SJCRH30 (cell line): Measurements from ENCODE around the gene STAT3. TPM values are rescaled to one million over a fixed set of nuclear protein-coding genes. Genes with fewer than 3 reads are reported as not detected.

Experiments
- DNase-seq, 2 experiments: peaks; one replicate each; pipeline ENCODE4 v3.0.0-alpha.2; 2015 to 2020
- H3K27ac ChIP-seq: fragments of 250-450 bp; sonication (Bioruptor Pico); 2 replicates; pipeline ENCODE4 v1.5.1; 2020; ENCODE audit warnings: mild to moderate bottlenecking, moderate library complexity
- H3K27me3 ChIP-seq: fragments of 250-450 bp; sonication (Bioruptor Pico); 2 replicates; pipeline ENCODE4 v1.5.1; 2020; ENCODE audit warnings: mild to moderate bottlenecking, moderate library complexity
- H3K36me3 ChIP-seq: fragments of 250-450 bp; sonication (Bioruptor Pico); 2 replicates; pipeline ENCODE4 v1.5.1; 2020; ENCODE audit warnings: mild to moderate bottlenecking, moderate library complexity
- H3K4me1 ChIP-seq: fragments of 250-450 bp; sonication (Bioruptor Pico); 2 replicates; pipeline ENCODE4 v1.5.1; 2020; ENCODE audit warnings: mild to moderate bottlenecking, moderate library complexity
- H3K4me3 ChIP-seq: fragments of 250-450 bp; sonication (Bioruptor Pico); 2 replicates; pipeline ENCODE4 v1.5.1; 2020; ENCODE audit warnings: mild to moderate bottlenecking, moderate library complexity
- H3K9me3 ChIP-seq: fragments of 250-450 bp; sonication (Bioruptor Pico); replicated peaks from 2 replicates; pipeline ENCODE4 v1.5.1; 2020; ENCODE audit warnings: mild to moderate bottlenecking, moderate library complexity
- total RNA-seq: library from RNA; depleted of rRNA; stranded (reverse); fragments of >200 nt; shearing (Covaris generic); gene quantifications from 2 replicates; pipeline ENCODE4 v1.2.3, GENCODE V29; 2014

STAT3 gene
- total RNA-seq, 1 experiment from 2014 or later = 113 TPM

DNA sequence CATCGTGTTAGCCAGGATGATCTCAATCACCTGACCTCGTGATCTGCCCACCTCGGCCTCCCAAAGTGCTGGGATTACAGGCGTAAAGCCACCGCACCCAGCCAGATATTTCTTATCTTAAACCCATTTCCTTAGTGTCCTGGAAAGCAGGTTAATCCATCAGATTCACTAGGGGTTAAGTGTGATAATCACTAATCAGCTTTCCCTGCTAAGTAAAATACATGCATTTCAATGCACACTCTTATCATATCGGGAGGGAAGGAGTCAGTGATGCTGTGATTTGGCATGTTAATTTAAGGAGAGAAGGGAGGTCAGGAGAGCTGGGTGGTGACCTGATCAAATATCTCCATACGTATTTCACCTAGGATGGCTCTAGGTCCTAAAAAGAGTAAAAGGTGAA, 29.1 kb downstream of the STAT3 start:
- Histone ChIP-seq H3K4me1 (no peaks in the 10 kb centered on the region), H3K27ac (no peak overlapping the region)
- DNase-seq = no peak

GRCh38 chr17:42358434-42358833, 29.8 kb downstream of the STAT3 start:
- Histone ChIP-seq H3K9me3 (0 out of 2 replicates have a peak, but pooled peaks cover 5% of the 10 kb centered on the region), H3K27me3 (no peaks in the 10 kb centered on the region), H3K4me1 (no peaks in the 10 kb centered on the region), H3K36me3 (no peaks in the 10 kb centered on the region), H3K27ac (no peak overlapping the region), H3K4me3 (no peak overlapping the region)
- DNase-seq = no peak

More for the DNA sequence above, 29.1 kb downstream of the STAT3 start:
- H3K36me3 ChIP-seq = no peaks in the 10 kb centered on the region
- 0 out of 2 replicates have a peak, but pooled peaks cover 5% of the 10 kb centered on the region for H3K9me3 ChIP-seq
- no peak overlapping the region for H3K4me3 ChIP-seq
- H3K27me3 ChIP-seq = no peaks in the 10 kb centered on the region

DNA sequence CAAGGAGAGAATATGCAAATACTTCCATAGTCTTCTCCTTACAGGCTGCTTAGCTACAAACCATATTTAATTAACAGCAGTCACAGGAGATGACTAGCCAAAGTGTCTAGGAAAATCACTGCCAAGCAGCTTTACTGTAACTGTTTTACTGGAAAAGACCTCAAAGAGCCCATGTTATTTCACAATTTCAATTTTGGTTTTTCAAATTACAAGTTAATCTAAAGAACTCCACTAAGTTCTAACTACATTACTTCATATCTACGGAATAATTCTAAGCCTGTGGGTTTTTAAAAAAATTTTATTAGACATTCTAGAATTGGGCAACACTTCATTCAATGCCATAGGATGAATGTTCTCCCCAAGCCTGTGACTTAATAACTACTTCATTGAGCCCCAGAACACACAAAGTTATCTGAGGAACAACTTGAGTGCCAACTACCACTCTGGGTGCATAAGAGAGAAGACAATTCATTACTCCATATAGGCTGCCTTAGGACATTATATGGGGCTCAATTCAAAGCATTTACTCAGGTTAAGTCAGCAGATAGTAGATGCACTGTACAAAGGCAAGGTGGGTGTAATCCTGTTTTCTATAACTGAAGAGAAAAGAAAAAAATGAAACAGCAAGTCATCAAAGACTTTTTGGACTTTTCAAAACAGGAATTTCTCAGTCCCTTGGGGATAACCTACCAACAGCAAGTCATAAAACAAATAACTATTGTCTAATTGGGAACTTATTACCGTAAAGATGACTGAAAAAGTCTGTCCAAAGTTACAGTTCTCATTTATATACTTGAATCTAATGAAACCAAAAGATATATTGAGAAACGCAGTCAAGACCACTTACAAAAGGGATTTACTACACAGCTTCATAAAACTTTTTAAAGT, 33.0 kb downstream of the STAT3 start:
- H3K36me3 ChIP-seq = no peaks in the 10 kb centered on the region
- H3K4me3 ChIP-seq = no peak overlapping the region
- no peak overlapping the region for H3K27ac ChIP-seq
- no peak for DNase-seq
- H3K27me3 ChIP-seq = no peaks in the 10 kb centered on the region
- H3K4me1 ChIP-seq = no peaks in the 10 kb centered on the region
- no peaks in the 10 kb centered on the region for H3K9me3 ChIP-seq

- Histone ChIP-seq H3K4me1 (peaks cover 16% of the 10 kb centered on the region), H3K36me3 (peaks cover 25% of the 10 kb centered on the region), H3K4me3 (no peak overlapping the region), H3K9me3 (no peaks in the 10 kb centered on the region), H3K27ac (no peak overlapping the region), H3K27me3 (no peaks in the 10 kb centered on the region)
- no peak for DNase-seq
Measured at GRCh38 chr17:42348104-42348503, 40.1 kb downstream of the STAT3 start.

- no peaks in the 10 kb centered on the region for H3K9me3 ChIP-seq
- H3K36me3 ChIP-seq = peaks cover 25% of the 10 kb centered on the region
- peaks cover 21% of the 10 kb centered on the region for H3K4me1 ChIP-seq
- no peak overlapping the region for H3K27ac ChIP-seq
- no peak overlapping the region for H3K4me3 ChIP-seq
- no peak for DNase-seq
- H3K27me3 ChIP-seq = no peaks in the 10 kb centered on the region
Measured at GRCh38 chr17:42347606-42348005, 40.6 kb downstream of the STAT3 start.

- Histone ChIP-seq H3K27ac (no peak overlapping the region), H3K27me3 (no peaks in the 10 kb centered on the region), H3K36me3 (peaks cover 25% of the 10 kb centered on the region), H3K9me3 (no peaks in the 10 kb centered on the region), H3K4me3 (no peak overlapping the region), H3K4me1 (peaks cover 25% of the 10 kb centered on the region)
- no peak for DNase-seq
Measured at GRCh38 chr17:42347198-42347597, 41.0 kb downstream of the STAT3 start.

GRCh38 chr17:42346481-42346880, 41.8 kb downstream of the STAT3 start:
- peaks cover 32% of the 10 kb centered on the region for H3K4me1 ChIP-seq
- no peak for DNase-seq
- H3K27me3 ChIP-seq = no peaks in the 10 kb centered on the region
- no peak overlapping the region for H3K4me3 ChIP-seq
- no peak overlapping the region for H3K27ac ChIP-seq
- peaks cover 29% of the 10 kb centered on the region for H3K36me3 ChIP-seq
- H3K9me3 ChIP-seq = no peaks in the 10 kb centered on the region

- DNase-seq = no peak
- no peaks in the 10 kb centered on the region for H3K27me3 ChIP-seq
Measured at GRCh38 chr17:42345396-42346073, 42.7 kb downstream of the STAT3 start.

DNA sequence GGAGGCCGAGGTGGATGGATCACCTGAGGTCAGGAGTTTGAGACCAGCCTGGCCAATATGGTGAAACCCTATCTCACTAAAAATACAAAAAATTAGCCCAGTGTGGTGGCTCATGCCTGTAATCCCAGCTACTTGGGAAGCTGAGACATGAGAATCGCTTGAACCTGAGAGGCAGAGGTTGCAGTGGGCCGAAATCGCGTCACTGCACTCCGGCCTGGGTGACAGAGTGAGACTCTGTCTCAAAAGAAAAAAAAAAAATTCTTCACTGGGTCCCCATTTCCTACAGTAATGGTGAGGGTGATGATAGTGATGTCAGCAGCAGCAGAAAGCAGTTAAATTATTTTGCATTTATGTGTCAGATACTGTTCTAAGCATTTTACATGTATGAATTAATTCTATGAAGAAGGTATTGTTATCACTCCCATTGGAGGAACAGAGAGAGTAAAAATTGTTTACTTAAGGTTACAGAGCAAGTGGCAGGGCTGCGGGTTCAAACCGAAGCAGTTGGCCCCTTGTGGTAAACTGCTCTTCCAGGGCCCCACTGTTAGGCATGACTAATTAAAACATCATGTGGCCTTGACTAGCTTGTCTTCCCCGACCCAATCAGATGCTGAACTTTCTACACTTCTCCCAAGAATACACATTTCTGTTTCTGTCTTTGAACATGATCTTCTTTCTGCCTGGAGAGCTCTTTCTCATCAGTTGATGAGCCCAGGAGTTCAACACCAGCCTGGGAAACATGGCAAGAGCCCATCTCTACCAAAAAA, 45.8 kb downstream of the STAT3 start:
- Histone ChIP-seq H3K9me3 (no peaks in the 10 kb centered on the region), H3K36me3 (peaks cover 44% of the 10 kb centered on the region), H3K4me3 (no peak overlapping the region), H3K27ac (peak overlapping the region; percentile 88), H3K4me1 (peaks cover 30% of the 10 kb centered on the region), H3K27me3 (no peaks in the 10 kb centered on the region)
- peak; percentile 79 to 92 for DNase-seq

More at GRCh38 chr17:42345396-42346073, 42.7 kb downstream of the STAT3 start:
- no peak overlapping the region for H3K4me3 ChIP-seq
- H3K9me3 ChIP-seq = no peaks in the 10 kb centered on the region
- peaks cover 31% of the 10 kb centered on the region for H3K36me3 ChIP-seq
- H3K27ac ChIP-seq = no peak overlapping the region
- peaks cover 35% of the 10 kb centered on the region for H3K4me1 ChIP-seq

GRCh38 chr17:42341568-42341967, 46.7 kb downstream of the STAT3 start:
- peaks cover 50% of the 10 kb centered on the region for H3K36me3 ChIP-seq
- DNase-seq = no peak
- H3K9me3 ChIP-seq = no peaks in the 10 kb centered on the region
- no peak overlapping the region for H3K4me3 ChIP-seq
- no peaks in the 10 kb centered on the region for H3K27me3 ChIP-seq
- peak overlapping the region; percentile 88 for H3K27ac ChIP-seq
- H3K4me1 ChIP-seq = peaks cover 26% of the 10 kb centered on the region

DNA sequence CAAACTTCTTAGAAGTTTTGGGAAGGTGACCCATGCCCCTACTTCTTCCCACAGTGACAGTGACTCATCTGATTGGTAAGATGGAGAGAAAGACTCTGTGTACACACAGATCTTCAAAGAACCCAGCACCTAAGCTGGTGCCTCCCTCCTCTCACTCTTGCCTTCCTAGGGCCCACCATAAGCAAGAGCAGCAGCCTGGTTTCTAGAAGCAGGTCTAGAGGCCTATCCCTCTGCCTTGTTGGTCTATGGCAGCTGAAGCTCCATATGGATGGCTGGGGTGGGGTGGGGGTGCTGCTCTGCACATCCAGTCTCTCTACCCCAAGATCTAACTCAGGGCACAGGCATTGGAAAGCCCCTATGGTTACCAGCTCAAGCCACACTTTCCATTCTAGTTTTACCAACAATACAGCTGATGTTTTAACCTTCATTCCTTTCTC, 47.5 kb downstream of the STAT3 start:
- Histone ChIP-seq H3K36me3 (peaks cover 51% of the 10 kb centered on the region), H3K9me3 (no peaks in the 10 kb centered on the region), H3K4me1 (peaks cover 26% of the 10 kb centered on the region), H3K27ac (no peak overlapping the region), H3K4me3 (no peak overlapping the region), H3K27me3 (no peaks in the 10 kb centered on the region)
- no peak for DNase-seq

GRCh38 chr17:42339221-42339620, 49.0 kb downstream of the STAT3 start:
- H3K36me3 ChIP-seq = peaks cover 52% of the 10 kb centered on the region
- no peak overlapping the region for H3K27ac ChIP-seq

DNA sequence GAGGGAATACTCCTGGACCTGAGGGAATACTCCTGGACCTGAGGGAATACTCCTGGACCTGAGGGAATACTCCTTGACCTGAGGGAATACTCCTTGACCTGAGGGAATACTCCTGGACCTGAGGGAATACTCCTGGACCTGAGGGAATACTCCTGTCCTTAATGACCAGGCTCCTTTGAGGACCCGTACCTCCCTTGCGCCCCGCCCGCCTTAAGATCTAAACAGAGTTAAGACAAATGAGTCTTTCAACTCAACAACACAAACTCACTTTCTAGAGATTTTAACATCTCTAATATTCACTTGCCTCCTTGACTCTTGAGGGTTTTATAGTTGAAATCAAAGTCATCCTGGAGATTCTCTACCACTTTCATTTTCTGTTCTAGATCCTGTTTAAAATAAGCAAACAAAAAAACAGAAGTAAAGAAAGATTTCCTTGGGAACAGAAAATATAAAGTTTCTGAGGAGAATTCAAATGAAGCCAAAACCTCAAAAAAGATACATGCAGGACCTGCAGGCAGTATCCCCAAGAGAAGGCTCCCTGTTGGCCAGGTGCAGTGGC, 49.7 kb downstream of the STAT3 start:
- Histone ChIP-seq H3K9me3 (no peaks in the 10 kb centered on the region), H3K27ac (no peak overlapping the region), H3K27me3 (no peaks in the 10 kb centered on the region), H3K4me1 (peaks cover 28% of the 10 kb centered on the region), H3K36me3 (peaks cover 50% of the 10 kb centered on the region), H3K4me3 (no peak overlapping the region)
- no peak for DNase-seq

More at GRCh38 chr17:42339221-42339620, 49.0 kb downstream of the STAT3 start:
- H3K4me1 ChIP-seq = peaks cover 26% of the 10 kb centered on the region
- H3K4me3 ChIP-seq = no peak overlapping the region
- no peaks in the 10 kb centered on the region for H3K9me3 ChIP-seq
- H3K27me3 ChIP-seq = no peaks in the 10 kb centered on the region
- no peak for DNase-seq

DNA sequence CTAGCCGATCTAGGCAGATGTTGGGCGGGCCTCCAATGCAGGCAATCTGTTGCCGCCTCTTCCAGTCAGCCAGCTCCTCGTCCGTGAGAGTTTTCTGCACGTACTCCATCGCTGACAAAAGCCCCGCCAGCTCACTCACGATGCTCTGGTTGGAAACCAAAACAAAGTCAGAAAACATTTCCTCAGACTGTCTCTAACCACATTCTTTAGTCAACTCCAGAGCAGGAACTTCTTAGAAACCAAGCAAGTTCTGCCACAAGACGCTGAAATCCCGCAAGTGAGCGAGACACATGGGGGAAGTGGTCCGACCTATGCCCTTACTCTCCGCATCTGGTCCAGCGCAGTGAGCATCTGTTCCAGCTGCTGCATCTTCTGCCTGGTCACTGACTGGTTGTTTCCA, 50.8 kb downstream of the STAT3 start:
- H3K4me1 ChIP-seq = peaks cover 26% of the 10 kb centered on the region
- H3K36me3 ChIP-seq = peaks cover 57% of the 10 kb centered on the region
- H3K27ac ChIP-seq = no peak overlapping the region
- no peaks in the 10 kb centered on the region for H3K27me3 ChIP-seq
- no peaks in the 10 kb centered on the region for H3K9me3 ChIP-seq
- no peak for DNase-seq
- no peak overlapping the region for H3K4me3 ChIP-seq
